Superior temporal gyrus (tissue), 1 donor: ENCODE results near the gene XYLT1.

ENCODE experiments used
- DNase-seq: peaks from one replicate; pipeline ENCODE4 v3.0.0-alpha.2; 2016; ENCODE audit errors: extremely low spot score

The XYLT1 gene

DNA sequence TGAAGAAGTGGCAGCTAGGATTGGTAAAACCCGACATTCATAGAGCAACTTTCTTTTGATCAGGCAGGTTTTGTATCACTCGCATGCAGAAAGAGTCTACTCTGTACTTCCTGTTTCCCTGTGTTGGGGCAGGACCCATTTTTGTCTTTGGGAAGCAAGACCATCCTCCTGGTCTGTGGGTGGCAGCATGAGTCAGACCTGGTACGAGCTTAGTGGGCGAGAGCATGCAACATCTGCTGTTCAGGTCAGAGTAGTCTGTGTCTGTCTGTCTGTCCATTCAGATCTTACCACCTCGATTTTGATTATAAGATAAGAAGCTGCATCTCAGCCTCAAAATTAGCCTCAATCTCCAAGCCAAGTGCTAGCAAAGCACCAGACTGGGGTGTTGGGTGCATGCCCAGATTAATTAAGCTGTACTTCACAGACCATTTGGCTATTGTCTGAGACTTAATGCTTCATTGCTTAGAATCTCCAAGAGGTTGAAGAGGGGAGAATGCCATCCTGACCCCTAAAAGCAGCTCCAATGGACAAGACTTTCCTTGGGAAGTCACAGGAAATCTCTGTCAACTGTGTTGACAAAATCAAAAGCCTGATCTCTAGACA is 110.9 kb downstream of the XYLT1 start:
- DNase-seq: peak; percentile 56

DNA sequence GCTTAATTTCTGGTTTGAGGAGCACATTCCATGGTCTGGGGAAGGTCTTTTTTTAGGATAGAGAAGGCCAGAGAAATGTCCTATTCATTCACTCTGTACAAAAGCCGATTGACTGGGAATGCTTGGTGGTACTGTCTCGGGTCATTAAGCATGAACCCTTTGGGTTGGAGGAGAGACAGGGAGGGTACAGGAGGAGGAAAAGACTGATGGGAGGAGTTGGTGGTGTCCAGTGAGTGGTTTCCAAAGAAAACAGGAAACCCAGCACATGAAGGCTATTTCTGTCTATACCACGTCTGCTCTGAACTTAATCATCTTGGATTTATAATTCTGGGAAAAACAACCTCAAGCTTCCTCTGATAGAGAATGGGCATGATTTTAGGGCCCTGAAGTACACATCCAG is 111.9 kb downstream of the XYLT1 start:
- no peak for DNase-seq

DNA sequence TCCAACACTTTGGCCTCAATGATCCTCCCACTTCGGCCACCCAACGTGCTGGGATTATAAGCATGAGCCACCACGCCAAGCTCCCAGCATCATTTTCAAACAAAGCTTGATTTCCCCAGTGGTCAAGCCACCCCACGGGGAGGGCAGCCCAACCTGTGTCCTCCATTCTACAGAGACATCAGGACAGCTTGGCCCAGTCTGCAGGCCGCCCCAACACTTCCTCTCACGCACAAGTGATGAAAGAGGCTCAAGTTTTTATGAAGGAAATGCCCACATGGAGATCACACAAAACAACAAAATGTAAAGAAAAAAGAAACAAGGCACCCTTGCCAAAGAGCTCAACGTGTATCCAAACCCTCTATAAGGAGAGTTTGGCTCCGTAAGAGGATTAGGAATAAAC is 112.4 kb downstream of the XYLT1 start:
- DNase-seq: no peak

DNA sequence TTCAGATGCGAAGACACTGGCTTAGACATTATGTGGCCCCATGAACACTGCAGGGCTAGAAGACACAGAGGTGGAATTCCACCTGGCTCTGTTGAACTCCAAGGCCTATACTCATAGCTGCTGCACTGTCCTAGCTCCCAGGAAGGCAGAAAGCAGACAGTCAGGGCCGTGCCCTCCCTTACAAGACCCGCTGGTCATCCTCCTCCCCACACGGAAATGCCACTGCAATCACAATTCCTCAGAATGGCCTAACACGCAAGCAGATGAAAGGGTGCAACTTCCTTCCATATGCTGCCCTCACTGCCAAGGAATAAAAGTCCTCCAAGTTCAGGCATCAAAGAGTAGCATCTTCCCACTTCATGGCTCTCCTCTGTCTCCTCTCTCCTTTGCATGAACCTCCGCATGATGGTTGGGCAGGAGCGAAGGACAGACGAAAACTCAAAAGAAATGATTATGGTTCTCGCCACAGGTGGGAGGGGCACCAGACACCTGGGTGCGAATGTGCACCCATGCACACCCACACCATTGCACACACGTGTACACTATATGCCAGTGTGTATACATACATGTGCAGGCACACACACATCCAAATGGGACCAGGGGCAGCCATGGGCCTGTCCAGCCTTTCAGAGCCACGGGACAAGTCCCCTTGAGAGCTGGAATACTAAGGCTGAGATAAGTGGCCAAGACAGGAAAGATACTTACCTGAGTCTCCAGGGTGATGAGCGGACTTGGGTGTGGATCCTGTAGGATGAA is 113.3 kb downstream of the XYLT1 start:
- DNase-seq: no peak

DNA sequence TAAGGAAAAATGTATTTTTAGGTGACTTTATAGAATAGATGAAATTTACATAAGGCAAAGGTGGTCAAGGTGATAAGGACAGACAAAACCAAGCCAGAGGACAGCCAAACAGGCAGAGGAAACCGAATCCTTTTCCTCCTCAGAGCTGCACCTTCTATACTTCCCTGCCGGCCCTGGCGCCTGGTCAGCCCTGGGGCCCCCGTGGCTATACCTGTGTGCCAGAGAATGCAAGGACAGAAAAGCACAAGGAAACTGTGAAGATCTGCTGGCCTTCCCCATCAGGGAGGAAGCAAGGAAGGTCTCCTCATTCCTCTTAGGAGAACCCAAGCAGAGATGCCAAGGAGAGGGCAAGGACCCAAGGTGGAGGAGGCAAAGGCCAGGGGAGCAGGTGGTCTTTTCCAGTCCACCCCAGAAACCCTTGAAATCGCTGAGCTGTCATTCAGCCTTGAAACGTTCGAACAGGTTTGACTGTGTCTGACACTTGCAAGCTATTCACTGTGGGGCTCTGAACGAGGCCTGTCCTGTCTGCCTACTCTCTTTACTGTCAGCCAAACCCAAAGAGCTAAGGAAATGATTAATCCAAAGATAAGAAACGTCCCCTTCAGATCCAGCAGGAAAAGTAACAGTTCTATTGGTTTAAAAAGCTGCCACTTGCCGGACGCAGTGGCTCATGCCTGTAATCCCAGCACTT is 114.4 kb downstream of the XYLT1 start:
- DNase-seq: no peak

DNA sequence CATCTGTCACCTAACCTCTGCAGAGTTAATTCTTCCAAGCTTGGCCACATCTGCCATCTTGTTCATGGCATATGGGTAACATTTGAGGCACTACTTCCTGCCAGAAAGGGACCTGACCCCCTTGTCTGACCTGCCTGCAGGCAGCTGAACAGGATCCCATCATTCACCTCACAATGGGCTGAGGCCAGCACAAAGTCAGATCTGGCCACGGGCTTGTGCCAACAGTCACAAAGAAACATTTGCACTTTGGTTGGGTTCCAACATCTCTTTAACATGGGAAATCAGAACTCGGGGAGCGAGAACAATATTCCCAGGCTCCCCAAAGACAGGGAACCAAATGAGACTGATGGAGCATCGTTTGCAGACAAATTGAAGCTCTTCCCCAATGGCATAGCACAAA is 116.1 kb downstream of the XYLT1 start:
- no peak for DNase-seq

DNA sequence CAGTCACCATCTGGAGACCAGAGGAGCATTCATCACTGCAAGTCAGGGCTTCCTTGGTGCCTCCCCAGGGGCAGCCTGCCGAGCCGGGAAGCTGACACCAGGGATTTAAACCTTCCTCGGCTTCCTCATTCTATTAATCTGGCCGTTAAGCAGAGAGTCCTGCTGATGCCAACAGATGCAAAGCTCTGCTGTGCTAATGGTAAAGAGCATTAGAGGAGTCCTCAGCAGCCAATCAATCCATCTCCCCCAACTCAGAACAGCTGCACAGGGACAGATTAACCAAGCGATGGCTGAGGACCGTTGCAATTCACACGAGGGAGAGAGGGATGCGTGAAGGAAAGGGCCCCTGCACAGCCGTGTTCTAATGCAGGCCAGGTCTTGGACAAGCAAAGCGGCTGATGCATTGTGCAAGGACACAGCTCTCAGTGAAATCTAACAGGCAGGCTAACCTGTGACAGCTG is 116.6 kb downstream of the XYLT1 start:
- no peak for DNase-seq

DNA sequence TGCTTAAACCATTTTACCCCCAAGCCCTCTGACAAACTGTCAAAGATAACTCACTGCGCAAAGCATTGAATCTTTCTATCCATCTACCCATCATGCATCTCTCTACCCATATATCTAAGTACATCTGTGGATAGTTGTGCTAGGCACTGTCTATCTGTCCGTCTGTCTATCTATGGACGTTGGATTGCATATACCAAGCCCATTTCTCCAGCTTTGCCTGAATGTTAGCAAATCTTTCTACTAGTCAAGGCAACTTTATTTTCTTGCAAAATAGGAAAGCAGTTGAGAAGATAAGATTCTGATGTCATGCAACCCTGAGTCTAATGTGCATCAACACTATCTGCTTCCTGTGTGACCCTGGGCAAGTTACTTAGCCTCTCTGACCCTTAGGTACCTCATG is 117.2 kb downstream of the XYLT1 start:
- no peak for DNase-seq

DNA sequence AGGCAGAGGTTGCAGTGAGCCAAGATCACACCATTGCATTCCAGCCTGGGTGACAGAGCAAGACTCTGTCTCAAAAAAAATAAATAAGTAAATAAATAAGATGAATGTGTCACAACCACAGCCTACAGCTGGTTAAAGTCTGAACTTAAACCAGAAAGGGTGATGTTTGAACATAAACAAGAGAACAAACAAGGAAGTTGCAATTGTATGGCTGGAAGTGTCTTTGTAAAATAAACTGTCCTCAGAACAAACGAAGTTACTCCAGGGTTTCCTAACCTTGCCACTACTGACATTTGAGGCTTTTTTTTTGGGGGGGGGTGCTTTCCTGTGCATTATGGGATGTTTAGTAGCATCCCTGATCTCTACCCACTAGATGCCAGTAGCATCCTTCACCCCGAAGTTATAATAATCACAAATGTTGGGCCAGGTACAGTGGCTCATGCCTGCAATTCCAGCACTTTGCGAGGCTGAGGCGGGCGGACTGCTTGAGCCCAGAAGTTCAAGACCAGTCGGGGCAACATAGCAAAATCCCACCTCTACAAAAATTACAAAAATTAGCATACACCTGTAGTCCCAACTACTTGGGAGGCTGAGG is 119.2 kb downstream of the XYLT1 start:
- DNase-seq: no peak

DNA sequence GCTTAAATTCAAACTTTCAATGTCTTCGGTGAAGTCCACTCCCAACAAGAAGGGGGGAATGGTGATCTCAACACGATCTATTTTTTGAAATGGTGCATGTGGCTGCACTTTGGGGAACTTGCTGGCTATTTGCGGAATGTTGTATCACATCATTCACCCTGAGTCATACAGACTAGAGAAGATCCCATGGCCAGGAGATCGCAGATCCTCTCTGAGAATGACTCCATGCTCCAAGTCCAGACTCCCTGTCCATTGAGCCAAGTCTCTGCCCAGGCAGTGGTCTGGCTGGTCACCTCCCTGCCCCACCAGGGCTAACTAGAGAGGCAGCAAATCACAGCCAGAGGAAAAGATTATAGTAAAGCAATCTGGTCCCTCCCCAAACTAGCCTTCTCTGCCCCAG is 120.6 kb downstream of the XYLT1 start:
- DNase-seq: no peak

DNA sequence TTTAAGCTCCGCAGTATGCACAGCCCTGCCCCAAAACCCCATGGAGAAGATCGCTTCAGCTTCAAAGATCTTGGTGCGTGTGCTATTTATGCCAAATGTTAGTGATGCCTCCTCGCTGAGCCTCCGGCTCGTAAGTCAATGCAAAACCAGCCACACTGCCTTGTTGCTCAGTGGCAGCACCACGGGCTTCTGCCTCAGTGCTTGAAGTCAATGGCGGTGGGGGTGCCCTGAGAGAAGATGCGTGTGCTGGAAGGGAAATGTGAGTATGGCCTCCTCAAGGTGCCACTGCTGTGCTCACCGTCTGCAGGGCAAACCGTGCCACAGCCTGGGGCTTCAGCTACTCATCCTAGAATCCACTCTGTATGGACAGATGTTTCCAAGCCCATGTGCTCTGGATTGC is 121.9 kb downstream of the XYLT1 start:
- DNase-seq: no peak

DNA sequence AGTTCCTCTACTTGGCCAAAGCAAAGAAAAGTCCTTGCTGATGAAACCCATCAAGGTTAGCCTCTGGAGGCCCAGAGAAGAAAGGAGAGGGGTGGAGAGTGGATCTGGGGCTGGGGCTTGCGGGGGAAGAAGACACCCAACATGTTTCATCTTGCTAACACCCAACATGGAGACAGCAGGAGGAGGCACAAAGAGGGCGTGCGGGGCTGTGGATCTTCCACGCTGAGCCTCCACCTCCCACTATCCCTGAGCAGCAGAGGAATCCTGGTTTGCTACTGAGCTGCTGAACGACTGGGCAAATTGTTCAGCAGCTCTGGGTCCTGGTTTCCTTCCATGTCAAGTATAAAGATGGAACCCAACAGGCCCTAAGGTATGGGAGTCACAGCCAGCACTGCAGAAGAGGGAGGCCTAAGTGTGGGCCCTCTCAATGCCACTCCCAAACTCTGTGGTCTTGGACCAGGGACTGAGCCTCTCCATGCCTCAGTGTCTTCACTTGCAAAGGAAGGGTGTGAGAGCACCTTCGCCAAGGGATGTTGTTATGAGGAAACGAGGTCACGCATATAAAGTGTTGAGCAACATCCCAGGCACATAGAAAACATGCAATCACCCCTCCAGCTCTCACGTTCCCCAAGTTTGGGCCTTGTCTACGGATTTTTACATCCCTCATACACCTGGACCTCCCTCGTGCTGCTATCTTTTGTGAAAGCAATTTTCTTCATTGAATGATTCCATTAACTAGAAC is 122.5 kb downstream of the XYLT1 start:
- DNase-seq: no peak

DNA sequence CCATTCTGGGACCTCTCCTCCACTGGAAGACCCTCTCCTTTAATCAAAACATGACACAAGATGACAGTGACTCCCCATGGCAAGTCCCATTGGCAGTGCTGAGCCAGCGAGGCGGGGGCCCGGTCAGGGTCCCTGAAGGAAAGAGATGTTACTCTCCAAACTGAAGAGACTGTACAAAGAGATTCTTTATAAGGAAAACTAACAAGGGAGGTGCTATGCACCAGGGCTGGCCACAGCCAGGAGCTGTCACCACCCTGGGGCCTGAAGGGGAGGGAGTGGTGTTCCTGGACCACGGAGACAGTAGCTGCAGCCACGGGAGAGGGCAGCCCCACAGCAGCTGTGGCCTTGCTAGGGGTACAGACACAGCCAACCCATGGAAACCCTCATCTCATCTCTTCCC is 123.1 kb downstream of the XYLT1 start:
- DNase-seq: no peak

DNA sequence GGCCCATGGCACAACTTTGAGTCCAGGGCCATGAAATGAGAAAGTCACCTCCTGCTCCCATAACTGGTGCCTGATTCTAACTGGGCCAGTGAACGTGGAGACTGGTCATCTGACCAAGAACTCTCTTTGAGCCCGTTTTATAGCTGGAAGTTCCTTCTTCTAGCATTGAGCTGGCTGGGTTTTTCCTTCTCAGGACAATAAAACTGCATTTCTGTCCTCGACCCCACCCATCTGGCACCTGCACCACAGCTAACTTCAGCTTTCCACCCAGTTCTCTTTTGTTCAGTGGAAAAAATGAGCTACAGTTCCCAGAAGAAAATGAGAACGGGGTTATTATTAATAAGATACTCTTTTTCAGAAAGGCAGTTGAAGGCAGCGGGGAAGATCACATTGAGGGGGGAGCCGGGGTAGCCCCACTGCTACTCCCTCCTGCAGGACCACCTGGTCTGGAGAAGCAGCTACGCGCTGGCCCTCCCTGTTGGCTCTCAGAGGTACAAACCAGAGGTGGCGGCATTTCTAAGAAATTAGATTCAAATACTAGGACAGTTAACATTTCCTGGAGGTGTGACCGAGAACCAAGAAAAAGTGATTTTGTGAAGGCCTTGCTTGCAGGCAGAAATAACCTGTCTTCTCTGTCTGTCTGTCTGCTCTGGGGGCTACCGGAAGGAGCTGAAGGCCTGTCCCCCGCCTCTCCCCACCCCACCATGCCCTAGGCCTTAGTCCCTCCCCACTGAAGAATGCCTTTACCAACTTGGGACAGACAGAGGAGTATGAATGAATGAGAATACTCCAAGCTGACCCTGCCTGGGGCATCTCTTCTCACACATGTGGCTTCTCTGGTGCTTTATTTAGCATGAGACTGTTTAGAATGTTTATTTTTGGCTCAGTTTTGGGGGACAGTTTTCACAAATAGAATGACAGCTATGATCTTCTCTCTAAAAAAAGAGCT is 123.9 kb downstream of the XYLT1 start:
- DNase-seq: no peak

DNA sequence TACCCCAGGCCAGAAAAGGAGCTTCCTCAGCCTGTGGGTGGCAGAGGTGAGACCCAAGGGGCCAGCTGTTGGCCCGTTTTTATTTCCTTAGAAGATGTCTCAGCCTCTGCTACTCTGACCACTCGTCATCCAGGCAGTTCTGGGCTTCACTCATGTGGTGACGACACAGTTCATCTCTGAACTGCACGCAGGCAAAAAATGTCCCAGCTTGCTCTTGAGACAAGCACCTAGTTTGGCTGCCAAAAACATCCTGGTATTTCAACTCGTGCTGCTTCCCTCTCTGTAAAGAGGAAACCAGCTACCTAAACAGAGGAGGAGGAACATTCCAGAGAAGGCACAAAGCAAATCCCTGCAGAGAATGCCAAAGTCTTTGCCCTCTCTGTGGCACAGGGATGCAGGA is 125.7 kb downstream of the XYLT1 start:
- DNase-seq: no peak

DNA sequence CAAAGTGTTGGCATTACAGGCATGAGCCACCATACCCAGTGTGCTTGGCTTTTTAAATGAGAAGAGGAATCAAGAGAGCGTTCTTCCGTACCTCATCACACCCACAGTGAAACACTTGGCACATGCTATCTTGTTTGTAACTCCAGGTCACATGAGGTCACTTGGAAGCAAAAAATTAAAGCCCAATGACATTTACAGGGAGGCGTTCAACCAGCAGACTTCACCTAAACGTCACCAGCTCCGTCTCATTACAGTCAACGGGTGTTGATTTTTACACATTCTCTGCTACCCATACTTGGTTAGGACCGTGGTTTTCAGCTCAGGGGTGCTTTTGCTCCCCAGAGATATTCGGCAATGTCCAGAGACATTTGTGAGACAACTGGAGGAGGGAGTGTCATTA is 127.0 kb downstream of the XYLT1 start:
- no peak for DNase-seq

DNA sequence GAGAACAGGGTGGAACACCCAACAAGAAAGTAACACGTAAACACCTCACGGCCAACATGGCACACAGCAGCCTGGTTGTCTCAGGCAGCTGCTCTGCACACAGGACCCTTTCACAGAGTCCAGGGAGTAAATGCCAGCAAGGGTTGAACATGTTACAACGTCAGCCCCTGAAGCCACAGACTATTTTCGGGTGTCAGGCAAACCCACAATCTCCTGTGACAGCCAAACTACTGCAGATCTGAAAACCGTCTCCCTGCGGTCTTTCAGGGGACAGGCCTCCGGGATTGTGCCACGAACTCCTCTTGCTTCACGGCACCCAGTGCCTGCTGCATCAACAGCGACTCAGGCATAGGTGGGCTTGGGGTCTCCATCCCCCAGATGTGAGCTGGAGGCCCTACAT is 127.7 kb downstream of the XYLT1 start:
- DNase-seq: no peak

DNA sequence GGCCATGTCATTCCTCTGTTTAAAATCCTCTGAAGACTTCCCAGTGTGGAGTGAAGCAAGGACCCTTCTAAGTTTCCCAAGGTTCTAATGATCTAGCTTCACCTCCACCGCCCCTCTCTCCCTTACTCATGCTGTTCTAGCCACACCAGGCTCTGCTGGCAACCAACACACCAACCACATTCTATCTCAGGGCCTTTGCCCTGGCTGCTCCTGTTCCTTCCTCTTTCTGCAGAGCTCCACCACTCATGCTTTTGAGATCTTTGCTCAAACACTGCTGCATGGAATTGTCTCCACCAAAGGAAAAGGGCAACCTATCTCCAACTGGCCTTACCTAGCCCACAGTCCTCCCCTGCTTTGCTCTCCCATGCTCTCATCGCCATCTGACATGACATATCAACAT is 128.7 kb downstream of the XYLT1 start:
- DNase-seq: no peak

DNA sequence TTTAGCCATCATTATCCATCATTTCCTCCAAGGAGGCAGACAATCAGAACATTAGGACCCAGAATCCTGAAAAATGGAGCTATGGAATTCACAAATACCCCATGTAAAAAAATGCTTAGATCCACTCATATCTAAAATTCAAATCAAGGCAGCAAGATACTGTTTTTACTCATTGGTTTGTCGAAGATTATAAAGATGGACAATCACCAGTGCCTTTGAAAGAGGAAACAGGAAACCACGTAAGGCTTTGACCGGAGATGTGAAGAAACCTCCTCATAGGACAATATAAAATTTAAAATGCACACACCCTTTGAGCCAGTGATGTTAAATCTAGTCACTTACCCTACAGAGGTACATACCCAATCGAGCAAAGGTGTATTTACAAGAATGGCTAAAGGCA is 130.0 kb downstream of the XYLT1 start:
- no peak for DNase-seq

DNA sequence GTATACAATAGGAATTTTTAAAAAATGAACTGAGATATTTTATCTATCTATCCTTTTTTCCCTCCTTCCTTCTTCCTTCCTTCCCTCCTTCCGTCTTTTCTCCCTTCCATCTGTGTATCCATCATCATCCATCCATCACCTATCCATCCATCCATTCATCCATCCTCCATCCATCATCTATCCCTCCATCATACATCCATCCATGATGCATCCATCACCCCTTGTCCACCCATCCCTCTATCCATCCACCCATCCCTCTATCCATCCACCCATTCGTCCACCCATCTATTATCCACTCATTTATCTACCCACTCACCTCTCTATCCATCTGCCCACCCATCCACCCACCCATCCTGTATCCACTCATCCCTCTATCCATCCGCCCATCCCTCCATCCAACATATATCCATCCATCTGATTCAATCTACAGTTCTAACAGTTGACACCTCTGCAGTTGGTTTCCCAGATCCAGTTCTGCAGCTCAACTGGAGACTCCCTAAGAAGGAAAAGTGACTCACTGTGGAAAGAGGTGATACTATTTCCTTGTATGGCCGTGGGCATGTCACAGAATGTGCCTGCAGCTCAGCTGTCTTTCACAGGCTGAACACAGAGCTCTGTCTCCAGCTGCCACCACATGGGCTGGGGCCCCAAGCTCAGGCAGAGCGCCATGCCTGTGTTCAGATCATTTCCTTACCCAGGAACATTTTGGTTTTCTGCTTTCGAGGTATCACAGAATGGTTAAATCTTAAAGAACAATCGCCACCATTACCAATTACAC is 130.8 kb downstream of the XYLT1 start:
- DNase-seq: no peak
